ENCODE results near the gene TGFB1I1. TPM values are rescaled to one million over a fixed set of nuclear protein-coding genes. Genes with fewer than 3 reads are reported as not detected.

Gene TGFB1I1
- total and polyA plus RNA-seq, 2 of the 13 experiments (the other 11 are each of a cell fraction or from before 2014, with no cell fraction given), result 0.80 to 2.9 TPM

- no peak for TF ChIP-seq SSRP1 (CRISPR knock-in tag; IDR thresholded peaks at IDR 0.05)
- TF ChIP-seq ZFY (CRISPR knock-in tag; IDR thresholded peaks at IDR 0.05), result peak; percentile 20; the same call in 1 of the 2 replicates
- TF ChIP-seq SP5 (CRISPR knock-in tag; IDR thresholded peaks at IDR 0.05; ENCODE audit: borderline replicate concordance, low read depth), result no peak
- peak; percentile 45; the same call in 1 of the 2 replicates for TF ChIP-seq HNF4A (CRISPR knock-in tag; IDR thresholded peaks at IDR 0.05)
- 0 out of 2 replicates have a peak, but pooled peaks have one; percentile 21 for TF ChIP-seq ZNF773 (CRISPR knock-in tag; IDR thresholded peaks at IDR 0.05; ENCODE audit: borderline replicate concordance)
- TF ChIP-seq ZSCAN25 (CRISPR knock-in tag; IDR thresholded peaks at IDR 0.05), result no peak
- no peak for TF ChIP-seq ZNF333 (CRISPR knock-in tag; IDR thresholded peaks at IDR 0.05; ENCODE audit: borderline replicate concordance)
- TF ChIP-seq MNT (IDR thresholded peaks at IDR 0.05), result no peak
- TF ChIP-seq ZFP82 (CRISPR knock-in tag; IDR thresholded peaks at IDR 0.05; ENCODE audit: borderline replicate concordance), result no peak
- no peak for TF ChIP-seq DRAP1 (CRISPR knock-in tag; IDR thresholded peaks at IDR 0.05)
- no peak for TF ChIP-seq USF2 (IDR thresholded peaks at IDR 0.05; ENCODE audit: low read depth, low read length)
- TF ChIP-seq USF2 (CRISPR knock-in tag; IDR thresholded peaks at IDR 0.05; ENCODE audit: borderline replicate concordance), result no peak
- TF ChIP-seq PAXIP1 (CRISPR knock-in tag; conservative IDR thresholded peaks at IDR 0.05), result peak; percentile 26; the same call in 1 of the 2 replicates
- TF ChIP-seq ZNF83 (CRISPR knock-in tag; IDR thresholded peaks at IDR 0.05; ENCODE audit: borderline replicate concordance), result no peak
- no peak for TF ChIP-seq ATF5 (CRISPR knock-in tag; IDR thresholded peaks at IDR 0.05; ENCODE audit: low read depth)
- TF ChIP-seq MYPOP (CRISPR knock-in tag; IDR thresholded peaks at IDR 0.05), result no peak
- no peak for TF ChIP-seq ONECUT2 (CRISPR knock-in tag; IDR thresholded peaks at IDR 0.05)
- TF ChIP-seq KLF11 (CRISPR knock-in tag; IDR thresholded peaks at IDR 0.05), result no peak
- no peak for TF ChIP-seq DDIT3 (CRISPR knock-in tag; IDR thresholded peaks at IDR 0.05)
- TF ChIP-seq ZNF660 (CRISPR knock-in tag; IDR thresholded peaks at IDR 0.05; ENCODE audit: borderline replicate concordance, low read depth), result no peak
These were observed 1.5 kb downstream of the TGFB1I1 start (continued) for GRCh38 chr16:31473264-31473984.
